LNCAP (cell line): Measurements from ENCODE around the gene MYRIP.

Experiments
- TF ChIP-seq, protein P1 (sequence below): fragments of 450-650 bp; IDR thresholded peaks from 2 replicates; pipeline ENCODE4 v1.5.1; 2017; ENCODE audit warnings: mild to moderate bottlenecking

The MYRIP gene

DNA sequence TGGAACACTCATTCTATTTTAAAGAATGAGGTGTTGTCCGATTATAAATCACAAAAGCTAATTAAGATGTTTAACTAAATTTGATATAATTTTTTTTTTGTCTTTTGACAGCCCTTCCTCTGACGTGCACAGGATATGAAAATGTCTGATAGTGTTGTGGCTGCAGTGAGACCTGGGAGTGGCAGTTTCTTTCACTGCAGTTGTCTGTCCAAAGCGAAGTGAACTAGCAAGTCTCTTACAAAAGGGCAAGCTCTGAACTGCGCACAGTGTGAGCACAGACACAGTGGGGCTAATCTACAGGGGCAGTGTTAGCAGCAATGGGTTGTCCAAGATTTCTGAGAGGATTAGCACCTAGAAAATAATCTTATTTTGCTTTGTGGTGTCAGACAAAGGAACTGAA, 29.1 kb upstream of the MYRIP start:
- TF ChIP-seq, protein P1, sequence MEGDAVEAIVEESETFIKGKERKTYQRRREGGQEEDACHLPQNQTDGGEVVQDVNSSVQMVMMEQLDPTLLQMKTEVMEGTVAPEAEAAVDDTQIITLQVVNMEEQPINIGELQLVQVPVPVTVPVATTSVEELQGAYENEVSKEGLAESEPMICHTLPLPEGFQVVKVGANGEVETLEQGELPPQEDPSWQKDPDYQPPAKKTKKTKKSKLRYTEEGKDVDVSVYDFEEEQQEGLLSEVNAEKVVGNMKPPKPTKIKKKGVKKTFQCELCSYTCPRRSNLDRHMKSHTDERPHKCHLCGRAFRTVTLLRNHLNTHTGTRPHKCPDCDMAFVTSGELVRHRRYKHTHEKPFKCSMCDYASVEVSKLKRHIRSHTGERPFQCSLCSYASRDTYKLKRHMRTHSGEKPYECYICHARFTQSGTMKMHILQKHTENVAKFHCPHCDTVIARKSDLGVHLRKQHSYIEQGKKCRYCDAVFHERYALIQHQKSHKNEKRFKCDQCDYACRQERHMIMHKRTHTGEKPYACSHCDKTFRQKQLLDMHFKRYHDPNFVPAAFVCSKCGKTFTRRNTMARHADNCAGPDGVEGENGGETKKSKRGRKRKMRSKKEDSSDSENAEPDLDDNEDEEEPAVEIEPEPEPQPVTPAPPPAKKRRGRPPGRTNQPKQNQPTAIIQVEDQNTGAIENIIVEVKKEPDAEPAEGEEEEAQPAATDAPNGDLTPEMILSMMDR = no peak

DNA sequence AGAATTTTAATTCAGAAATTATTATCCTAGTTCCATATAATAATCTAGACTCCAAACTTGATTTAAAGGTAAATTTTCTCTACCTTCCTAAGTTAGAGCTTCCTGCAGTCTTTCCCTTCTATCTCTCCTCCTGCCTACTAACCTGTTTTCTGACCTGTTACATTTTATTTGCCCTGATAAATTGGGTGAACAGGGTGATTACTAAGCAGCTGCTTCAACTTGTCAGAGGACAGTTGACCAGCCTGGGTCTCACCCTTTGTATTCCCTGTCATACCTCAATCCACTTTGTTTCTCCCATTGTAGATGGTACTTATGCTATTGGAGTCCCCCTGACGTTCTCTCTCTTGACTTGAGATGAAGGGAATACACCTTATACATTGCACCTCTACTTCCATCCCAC, 28.4 kb upstream of the MYRIP start:
- TF ChIP-seq, protein P1 = no peak

DNA sequence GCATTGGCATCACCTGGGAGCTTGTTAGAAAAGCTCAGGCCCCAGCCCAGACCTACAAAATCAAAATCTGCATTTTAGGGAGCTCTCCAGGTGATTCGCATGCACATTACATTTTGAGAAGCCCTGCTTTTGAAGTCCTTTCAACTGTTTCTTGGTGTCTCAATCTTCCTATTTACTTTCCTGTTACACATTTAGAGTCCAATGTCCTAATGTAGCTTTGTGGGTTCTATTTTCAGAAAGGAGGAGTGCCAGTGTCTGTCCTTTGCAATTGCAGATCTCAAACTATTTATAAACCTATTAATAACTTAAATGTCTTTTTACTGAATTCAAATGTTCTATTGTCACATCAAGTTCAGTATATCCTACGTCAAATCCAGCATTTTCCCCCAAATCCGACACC, 27.8 kb upstream of the MYRIP start:
- TF ChIP-seq, protein P1 = no peak

DNA sequence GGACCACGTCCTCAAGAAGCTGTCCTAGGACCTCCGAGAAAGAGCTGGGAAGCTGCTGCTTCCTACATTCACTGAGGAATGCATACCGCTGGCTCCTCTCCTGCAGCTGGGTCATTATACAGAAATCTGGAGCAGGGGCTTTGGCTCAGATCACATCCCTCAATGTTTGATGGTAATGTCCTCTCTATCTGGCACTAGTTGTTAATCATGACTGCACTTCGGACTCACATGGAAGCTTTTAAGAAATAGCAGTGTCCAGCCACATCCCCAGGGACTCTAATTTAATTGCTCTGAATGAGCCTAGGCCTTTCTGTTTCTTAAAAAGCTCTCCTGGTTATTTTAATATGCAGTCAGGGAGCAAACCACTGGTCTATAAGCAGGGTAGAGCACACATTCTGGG, 25.7 kb upstream of the MYRIP start:
- TF ChIP-seq, protein P1 = no peak

DNA sequence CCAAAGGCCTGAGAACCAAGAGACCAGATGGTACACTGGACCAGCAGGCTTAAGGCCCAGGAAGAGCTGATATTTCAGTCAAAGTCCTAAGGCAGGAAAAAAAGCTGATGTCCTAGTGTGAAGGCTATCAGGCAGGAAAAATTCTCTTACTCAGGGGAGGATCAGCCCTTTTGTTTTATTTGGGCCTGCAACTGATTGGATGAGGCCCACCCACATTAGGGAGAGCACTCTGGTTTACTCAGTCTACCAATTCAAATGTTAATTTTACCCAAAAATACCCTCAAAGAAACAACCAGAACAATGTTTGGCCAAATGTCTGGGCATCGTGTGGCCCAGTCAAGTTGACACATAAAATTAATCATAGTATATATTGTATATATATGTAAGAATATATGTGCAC, 24.5 kb upstream of the MYRIP start:
- TF ChIP-seq, protein P1 = no peak

DNA sequence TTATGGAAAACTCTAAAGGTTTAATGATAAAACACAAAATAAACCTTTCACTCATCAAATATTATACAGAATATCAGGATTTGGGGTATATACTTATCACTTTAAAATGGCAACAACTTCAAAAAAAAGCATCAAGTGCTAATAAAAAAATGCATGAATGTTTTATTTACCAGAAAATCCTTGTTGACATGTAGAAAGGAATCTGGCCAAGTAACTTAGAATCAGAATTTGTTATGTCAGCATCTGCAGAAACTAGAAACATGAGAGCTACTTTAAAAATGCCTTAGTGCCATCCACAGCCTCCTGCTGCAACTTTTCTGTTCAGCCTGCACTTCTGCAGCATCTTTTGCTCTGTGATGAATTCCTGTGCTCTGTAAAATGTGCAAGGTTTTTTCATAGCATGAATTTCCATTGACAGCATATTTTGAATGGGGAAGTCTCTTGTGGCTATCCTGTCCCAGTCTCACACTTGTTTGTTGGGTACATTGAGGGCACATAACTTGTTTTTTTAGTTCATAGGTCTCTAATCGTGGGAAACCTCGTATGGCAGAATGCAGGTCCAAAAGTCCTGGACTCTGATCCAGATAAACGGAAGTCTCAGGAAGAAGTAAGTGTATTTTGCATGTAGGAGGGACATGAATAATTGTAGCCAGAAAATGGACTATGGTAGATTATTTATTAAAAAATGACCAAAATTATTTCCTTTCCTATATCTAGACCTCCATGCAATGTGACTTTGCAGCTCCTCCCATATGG, 21.1 kb upstream of the MYRIP start:
- TF ChIP-seq, protein P1 = no peak

DNA sequence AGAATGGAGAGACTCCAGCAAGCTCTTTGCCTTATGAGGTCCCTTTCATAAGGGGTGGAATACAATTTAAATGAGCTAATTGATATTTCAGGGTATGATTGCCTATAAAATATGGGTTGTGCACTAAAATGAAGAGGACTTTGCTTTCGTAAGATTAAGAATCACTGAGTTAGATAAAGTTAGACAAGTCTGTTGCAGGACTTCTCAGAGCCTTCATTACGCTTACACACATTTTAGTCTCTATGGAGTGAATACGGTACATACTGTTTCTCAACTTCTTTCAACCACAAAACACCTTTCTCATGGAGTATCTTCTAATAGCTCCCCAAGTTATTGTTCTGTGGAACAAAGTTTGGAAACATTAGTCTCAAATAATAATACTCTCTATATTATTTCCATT, 17.8 kb upstream of the MYRIP start:
- TF ChIP-seq, protein P1 = no peak

DNA sequence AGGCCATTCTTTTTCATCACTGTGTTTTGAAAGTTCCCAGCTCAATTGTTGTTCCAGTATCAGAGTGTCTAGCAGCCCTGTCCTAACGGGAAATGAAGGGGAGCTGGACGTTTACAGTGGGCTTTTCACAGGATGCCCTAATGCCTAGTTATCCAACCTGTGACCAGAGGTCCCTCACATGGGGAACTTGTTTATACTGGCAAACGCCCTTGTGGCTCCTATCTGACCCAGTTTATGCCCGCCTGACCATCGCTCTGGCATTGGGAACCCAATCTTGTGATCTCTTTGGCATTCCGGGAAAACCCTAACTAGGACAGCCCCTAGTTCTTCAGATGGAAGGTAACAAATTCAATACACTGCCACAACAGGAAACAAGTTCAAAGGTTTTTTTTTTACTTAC, 14.5 kb upstream of the MYRIP start:
- TF ChIP-seq, protein P1 = no peak
